GM19035 (cell line): ENCODE results near the gene PLCD3.

Source experiments
- ATAC-seq: cut with Tn5 transposase; IDR thresholded peaks from one replicate; pipeline ENCODE4 v1.9.1; 2021; ENCODE audit not compliant: unreplicated experiment

The PLCD3 gene

GRCh38 chr17:45104907-45105624, 27.2 kb downstream of the PLCD3 start:
- ATAC-seq, result no peak

- ATAC-seq, result no peak
These were observed 27.8 kb downstream of the PLCD3 start for GRCh38 chr17:45104497-45104896.

- no peak for ATAC-seq
These were observed 28.3 kb downstream of the PLCD3 start for GRCh38 chr17:45104029-45104428.

- no peak for ATAC-seq
These were observed 29.0 kb downstream of the PLCD3 start for GRCh38 chr17:45103269-45103795.

GRCh38 chr17:45102856-45103255, 29.5 kb downstream of the PLCD3 start:
- ATAC-seq, result no peak

- ATAC-seq, result no peak
These were observed 30.2 kb downstream of the PLCD3 start for GRCh38 chr17:45101883-45102811.

- ATAC-seq, result no peak
These were observed 30.8 kb downstream of the PLCD3 start for GRCh38 chr17:45101546-45101882.

- ATAC-seq, result no peak
These were observed 33.3 kb downstream of the PLCD3 start for GRCh38 chr17:45098869-45099616.

- ATAC-seq, result no peak
These were observed 34.0 kb downstream of the PLCD3 start for GRCh38 chr17:45098081-45098868.

- ATAC-seq, result no peak
These were observed 35.4 kb downstream of the PLCD3 start for GRCh38 chr17:45096926-45097325.

- no peak for ATAC-seq
These were observed 36.2 kb downstream of the PLCD3 start for GRCh38 chr17:45096141-45096540.

GRCh38 chr17:45093444-45094110, 38.7 kb downstream of the PLCD3 start:
- no peak for ATAC-seq

GRCh38 chr17:45092911-45093430, 39.3 kb downstream of the PLCD3 start:
- ATAC-seq, result no peak

- ATAC-seq, result no peak
These were observed 40.4 kb downstream of the PLCD3 start for GRCh38 chr17:45091778-45092425.

- ATAC-seq, result no peak
These were observed 41.6 kb downstream of the PLCD3 start for GRCh38 chr17:45090711-45091110.

- no peak for ATAC-seq
These were observed 43.6 kb downstream of the PLCD3 start for GRCh38 chr17:45088741-45089140.

GRCh38 chr17:45087978-45088377, 44.3 kb downstream of the PLCD3 start:
- ATAC-seq, result no peak

GRCh38 chr17:45087504-45087975, 44.8 kb downstream of the PLCD3 start:
- ATAC-seq, result no peak

- ATAC-seq, result no peak
These were observed 45.3 kb downstream of the PLCD3 start for GRCh38 chr17:45086865-45087503.
